ENCODE measurements around the gene CWC25.

DNA sequence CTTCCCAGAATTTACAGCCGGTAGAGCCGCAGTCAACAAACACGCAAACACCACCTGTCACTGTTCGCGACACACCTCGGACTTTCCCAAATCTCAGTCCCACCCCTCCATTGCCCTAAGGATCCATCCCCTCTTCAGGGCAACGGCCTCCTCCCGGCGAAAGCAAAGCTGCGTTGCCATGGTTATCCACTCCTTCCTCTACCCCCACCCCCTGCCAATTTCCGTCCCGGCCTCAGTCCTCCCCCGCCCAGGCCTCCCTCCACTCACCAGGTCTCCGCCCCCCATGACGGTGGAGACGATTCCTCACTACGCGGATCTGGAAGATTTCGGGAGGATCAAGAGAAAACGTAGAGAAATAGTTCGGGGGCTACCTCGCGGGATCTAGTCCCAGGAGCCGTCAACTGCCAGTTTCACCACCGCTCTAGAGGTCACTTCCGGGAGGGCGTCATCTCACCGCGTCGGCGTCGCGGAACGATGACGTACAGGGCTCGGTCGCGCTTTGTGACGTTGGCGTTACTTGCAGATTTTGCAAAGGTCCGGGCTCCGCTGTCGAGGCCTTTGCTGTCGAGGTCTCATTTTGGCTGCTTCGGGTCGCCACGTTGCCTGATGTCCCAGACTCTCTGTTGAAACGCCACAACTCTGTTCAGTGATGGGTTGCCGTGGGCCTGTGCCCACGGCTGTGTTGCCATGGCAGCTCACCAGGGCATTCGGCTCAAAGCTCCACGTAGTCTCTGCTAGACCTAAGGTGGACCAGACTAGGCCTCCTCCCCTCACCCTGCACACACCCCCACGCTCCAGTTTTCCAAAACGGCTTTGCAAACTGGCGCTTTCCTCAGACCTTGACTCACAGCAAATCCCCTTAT lies at the start of gene CWC25:
- TF ChIP-seq CTCF (IDR thresholded peaks at IDR 0.05) = peak in 1 of 3 experiments; percentile 26
- TF ChIP-seq POLR2A (IDR thresholded peaks at IDR 0.05; ENCODE audit: low read depth) = peak; percentile 87

Measured in esophagus muscularis mucosa (tissue), 3 donors.